ENCODE measurements around the gene BRIP1. TPM values are rescaled to one million over a fixed set of nuclear protein-coding genes. Genes with fewer than 3 reads are reported as not detected.

Gene BRIP1
- total RNA-seq, 1 experiment from 2014 or later = 13.8 TPM

DNA sequence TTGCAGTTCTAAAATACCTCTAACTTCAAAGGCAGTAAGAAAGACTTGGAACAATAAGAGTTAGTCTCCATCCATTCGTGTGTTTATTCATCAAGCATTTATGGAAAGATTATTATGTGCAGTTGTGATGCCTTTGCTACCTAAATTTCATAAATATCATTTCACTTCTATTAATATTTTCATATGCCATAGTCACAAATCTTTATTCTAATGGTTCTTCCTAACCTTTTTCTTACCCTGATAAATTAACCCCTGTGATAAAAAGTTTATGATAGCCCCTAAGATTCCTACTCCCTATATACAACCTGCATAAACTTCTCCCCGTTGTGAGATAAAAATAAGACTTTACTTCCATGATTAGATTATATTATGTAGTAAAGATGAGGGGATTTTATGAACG, 94.9 kb downstream of the BRIP1 start:
- CTCF ChIA-PET = no interaction called here
- ATAC-seq (no peak), DNase-seq (ENCODE audit: low spot score) (no peak)
- peaks cover 10% of the 10 kb centered on the region for H3K4me1 Mint-ChIP-seq
- no peak overlapping the region for H3K27ac Mint-ChIP-seq
- H3K27me3 Mint-ChIP-seq (ENCODE audit: low read depth) = no peaks in the 10 kb centered on the region
- H3K9me3 Mint-ChIP-seq = peaks cover 34% of the 10 kb centered on the region
- peaks cover 48% of the 10 kb centered on the region for H3K36me3 Mint-ChIP-seq
- no peak overlapping the region for H3K4me3 Mint-ChIP-seq
- POLR2A ChIA-PET = no interaction called here
- TF ChIP-seq, protein P1, sequence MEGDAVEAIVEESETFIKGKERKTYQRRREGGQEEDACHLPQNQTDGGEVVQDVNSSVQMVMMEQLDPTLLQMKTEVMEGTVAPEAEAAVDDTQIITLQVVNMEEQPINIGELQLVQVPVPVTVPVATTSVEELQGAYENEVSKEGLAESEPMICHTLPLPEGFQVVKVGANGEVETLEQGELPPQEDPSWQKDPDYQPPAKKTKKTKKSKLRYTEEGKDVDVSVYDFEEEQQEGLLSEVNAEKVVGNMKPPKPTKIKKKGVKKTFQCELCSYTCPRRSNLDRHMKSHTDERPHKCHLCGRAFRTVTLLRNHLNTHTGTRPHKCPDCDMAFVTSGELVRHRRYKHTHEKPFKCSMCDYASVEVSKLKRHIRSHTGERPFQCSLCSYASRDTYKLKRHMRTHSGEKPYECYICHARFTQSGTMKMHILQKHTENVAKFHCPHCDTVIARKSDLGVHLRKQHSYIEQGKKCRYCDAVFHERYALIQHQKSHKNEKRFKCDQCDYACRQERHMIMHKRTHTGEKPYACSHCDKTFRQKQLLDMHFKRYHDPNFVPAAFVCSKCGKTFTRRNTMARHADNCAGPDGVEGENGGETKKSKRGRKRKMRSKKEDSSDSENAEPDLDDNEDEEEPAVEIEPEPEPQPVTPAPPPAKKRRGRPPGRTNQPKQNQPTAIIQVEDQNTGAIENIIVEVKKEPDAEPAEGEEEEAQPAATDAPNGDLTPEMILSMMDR (IDR thresholded peaks at IDR 0.05) = no peak
- TF ChIP-seq, protein P2, sequence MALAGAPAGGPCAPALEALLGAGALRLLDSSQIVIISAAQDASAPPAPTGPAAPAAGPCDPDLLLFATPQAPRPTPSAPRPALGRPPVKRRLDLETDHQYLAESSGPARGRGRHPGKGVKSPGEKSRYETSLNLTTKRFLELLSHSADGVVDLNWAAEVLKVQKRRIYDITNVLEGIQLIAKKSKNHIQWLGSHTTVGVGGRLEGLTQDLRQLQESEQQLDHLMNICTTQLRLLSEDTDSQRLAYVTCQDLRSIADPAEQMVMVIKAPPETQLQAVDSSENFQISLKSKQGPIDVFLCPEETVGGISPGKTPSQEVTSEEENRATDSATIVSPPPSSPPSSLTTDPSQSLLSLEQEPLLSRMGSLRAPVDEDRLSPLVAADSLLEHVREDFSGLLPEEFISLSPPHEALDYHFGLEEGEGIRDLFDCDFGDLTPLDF (CRISPR knock-in tag; IDR thresholded peaks at IDR 0.05) = no peak
- TF ChIP-seq SMAD3 (CRISPR knock-in tag; IDR thresholded peaks at IDR 0.05; ENCODE audit: borderline replicate concordance) = no peak
- no peak for TF ChIP-seq NFATC4 (CRISPR knock-in tag; IDR thresholded peaks at IDR 0.05)
- TF ChIP-seq, protein P3, sequence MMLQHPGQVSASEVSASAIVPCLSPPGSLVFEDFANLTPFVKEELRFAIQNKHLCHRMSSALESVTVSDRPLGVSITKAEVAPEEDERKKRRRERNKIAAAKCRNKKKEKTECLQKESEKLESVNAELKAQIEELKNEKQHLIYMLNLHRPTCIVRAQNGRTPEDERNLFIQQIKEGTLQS (CRISPR knock-in tag; conservative IDR thresholded peaks at IDR 0.05) = no peak
- TF ChIP-seq ETV6 (CRISPR knock-in tag; IDR thresholded peaks at IDR 0.05) = no peak

DNA sequence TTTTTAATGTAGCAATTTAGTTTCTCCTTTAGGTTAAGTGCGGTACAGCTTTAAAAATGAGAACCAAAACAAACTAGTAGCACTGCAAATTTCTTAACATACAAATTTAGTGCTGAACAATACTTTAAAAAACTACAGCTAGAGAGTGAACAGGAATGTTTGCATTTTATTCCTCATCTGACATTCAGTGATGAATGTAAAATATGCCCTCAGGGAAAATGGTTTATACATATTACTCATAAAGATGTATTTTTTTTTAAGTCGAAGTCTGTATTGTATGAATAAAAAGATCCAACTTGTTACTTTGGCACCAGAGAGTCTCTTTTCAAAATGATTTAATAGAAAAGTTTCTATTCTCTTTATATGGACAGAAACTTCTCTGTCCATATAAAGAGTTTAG, 96.8 kb downstream of the BRIP1 start:
- no peak for TF ChIP-seq MYBL2 (CRISPR knock-in tag; IDR thresholded peaks at IDR 0.05)
- no peak for TF ChIP-seq FOXP1 (CRISPR knock-in tag; IDR thresholded peaks at IDR 0.05; ENCODE audit: borderline replicate concordance)
- TF ChIP-seq TEAD4 (CRISPR knock-in tag; IDR thresholded peaks at IDR 0.05) = no peak
- TF ChIP-seq, protein P4, sequence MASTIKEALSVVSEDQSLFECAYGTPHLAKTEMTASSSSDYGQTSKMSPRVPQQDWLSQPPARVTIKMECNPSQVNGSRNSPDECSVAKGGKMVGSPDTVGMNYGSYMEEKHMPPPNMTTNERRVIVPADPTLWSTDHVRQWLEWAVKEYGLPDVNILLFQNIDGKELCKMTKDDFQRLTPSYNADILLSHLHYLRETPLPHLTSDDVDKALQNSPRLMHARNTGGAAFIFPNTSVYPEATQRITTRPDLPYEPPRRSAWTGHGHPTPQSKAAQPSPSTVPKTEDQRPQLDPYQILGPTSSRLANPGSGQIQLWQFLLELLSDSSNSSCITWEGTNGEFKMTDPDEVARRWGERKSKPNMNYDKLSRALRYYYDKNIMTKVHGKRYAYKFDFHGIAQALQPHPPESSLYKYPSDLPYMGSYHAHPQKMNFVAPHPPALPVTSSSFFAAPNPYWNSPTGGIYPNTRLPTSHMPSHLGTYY (CRISPR knock-in tag; IDR thresholded peaks at IDR 0.05) = no peak
- TF ChIP-seq RORB (CRISPR knock-in tag; IDR thresholded peaks at IDR 0.05) = no peak
- TF ChIP-seq RELA (CRISPR knock-in tag; IDR thresholded peaks at IDR 0.05; ENCODE audit: borderline replicate concordance) = no peak
- no peak for TF ChIP-seq ATF1 (CRISPR knock-in tag; IDR thresholded peaks at IDR 0.05)
- no peak for TF ChIP-seq ELF4 (CRISPR knock-in tag; IDR thresholded peaks at IDR 0.05; ENCODE audit: low read depth)
- TF ChIP-seq ZNF121 (CRISPR knock-in tag; IDR thresholded peaks at IDR 0.05) = no peak
- no peak for TF ChIP-seq ZNF396 (CRISPR knock-in tag; IDR thresholded peaks at IDR 0.05; ENCODE audit: borderline replicate concordance)
- TF ChIP-seq TEAD1 (CRISPR knock-in tag; IDR thresholded peaks at IDR 0.05) = no peak
- no peak for TF ChIP-seq ZNF317 (CRISPR knock-in tag; IDR thresholded peaks at IDR 0.05; ENCODE audit: borderline replicate concordance, low read depth)
- no peak for TF ChIP-seq NFATC4 (CRISPR knock-in tag; IDR thresholded peaks at IDR 0.05)
- TF ChIP-seq, protein P5, sequence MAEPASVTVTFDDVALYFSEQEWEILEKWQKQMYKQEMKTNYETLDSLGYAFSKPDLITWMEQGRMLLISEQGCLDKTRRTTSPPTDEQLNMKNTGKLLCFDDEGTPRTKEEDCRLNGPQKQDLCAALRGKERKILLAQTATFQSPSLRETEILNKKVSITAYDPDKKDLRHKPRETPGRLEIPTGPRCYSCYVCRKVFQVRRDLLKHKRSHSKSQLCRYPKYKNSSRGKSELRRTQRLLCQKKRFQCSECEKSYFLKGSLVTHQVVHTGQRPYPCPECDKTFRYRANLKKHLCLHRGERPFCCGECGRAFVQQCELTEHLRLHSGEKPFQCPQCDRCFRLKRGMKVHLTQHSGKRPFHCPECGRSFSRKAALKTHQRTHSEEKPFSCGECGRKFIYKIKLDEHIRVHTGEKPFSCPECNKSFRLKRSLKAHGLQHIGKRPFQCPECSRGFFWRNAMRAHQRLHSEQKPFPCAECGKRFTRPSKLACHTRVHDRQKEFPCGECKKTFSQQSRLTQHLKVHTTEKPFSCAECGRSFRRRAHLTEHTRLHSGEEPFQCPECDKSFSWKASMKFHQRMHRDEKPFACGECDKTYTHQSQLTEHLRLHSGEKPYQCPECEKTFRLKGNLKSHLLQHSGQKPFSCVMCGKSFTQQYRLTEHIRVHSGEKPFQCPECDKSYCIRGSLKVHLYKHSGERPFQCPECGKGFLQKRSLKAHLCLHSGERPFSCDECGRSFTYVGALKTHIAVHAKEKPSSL (CRISPR knock-in tag; conservative IDR thresholded peaks at IDR 0.05) = no peak
- no peak for TF ChIP-seq ZNF138 (CRISPR knock-in tag; conservative IDR thresholded peaks at IDR 0.05)
- Mint-ChIP-seq H3K27ac (no peak overlapping the region), H3K4me3 (no peak overlapping the region), H3K4me1 (peaks cover 10% of the 10 kb centered on the region), H3K36me3 (peaks cover 54% of the 10 kb centered on the region), H3K9me3 (peaks cover 40% of the 10 kb centered on the region), H3K27me3 (ENCODE audit: low read depth) (no peaks in the 10 kb centered on the region)
- CTCF ChIA-PET = no interaction called here
- POLR2A ChIA-PET = no interaction called here
- DNase-seq (ENCODE audit: low spot score) (no peak), ATAC-seq (no peak)
